Measurements from ENCODE around the gene CD151. TPM values are rescaled to one million over a fixed set of nuclear protein-coding genes. Genes with fewer than 3 reads are reported as not detected.

CD151 gene
- total RNA-seq, 1 donor from 2014 or later: 726 TPM

- DNase-seq (ENCODE audit: low read depth in 2 of 2): no peak
These were observed 4.1 kb upstream of the CD151 start for GRCh38 chr11:828506-829175.

- peak; percentile 72 to 98 for DNase-seq (ENCODE audit: low read depth in 2 of 2)
These were observed 3.4 kb upstream of the CD151 start for GRCh38 chr11:829176-829846.

DNA sequence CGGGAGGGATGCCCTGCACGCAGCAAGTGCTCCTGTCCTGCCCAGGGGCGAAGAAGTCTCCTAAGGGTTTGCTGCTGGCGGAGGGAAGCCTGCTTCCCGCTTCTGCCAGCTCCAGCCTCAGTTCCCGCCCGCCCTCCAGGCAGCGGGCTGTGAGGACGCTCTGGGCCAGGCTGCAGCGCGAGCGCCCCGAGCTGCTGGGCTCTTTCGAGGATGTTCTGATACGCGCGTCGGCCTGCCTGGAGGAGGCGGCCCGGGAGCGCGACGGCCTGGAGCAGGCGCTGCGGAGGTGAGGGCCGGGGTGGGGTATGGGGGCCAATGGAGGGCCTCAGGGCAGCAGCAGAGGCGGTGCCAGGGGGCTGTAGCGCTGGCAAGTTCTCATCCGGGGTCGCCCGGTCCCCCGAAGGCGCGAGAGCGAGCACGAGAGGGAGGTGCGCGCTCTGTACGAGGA, 2.9 kb upstream of the CD151 start:
- DNase-seq (ENCODE audit: low read depth in 2 of 2): peak in 1 of 2 donors; percentile 48

GRCh38 chr11:830295-831117, 2.2 kb upstream of the CD151 start:
- DNase-seq (ENCODE audit: low read depth in 2 of 2): peak; percentile 73 to 90

DNA sequence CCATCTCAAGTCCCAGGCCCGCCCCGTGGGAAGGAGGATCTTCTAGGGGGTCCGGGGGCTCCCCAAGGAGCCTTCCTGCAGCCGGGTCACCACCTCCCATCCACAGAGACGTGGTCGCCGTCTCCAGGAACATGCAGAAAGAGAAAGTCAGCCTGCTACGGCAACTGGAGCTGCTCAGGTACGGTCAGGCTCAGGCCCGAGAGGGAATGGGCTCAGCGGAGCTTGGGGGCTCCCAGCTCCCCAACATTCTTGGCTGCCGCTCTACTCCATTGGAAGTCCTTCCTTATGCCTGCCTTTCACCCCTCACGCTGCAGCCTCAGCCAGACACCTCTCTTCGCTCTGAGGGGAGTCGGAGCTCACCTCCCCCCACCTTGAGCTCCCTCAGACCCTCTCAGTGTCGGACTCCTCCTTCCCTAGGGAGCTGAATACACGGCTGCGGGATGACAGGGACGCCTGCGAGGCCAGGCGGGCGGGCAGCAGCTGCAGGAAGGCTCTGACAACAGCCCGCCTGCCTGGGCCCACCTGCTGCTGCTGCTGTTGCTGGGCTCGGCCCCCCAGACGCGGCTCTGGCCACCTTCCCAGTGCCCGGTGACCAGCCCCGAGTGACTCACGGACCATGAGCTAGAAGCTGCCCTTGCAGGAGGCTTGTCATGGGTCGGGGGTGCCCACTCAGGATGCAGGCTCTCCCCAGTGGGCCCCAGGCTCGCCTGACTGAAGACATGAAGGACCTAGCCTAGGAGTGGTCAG, 1.5 kb upstream of the CD151 start:
- peak in 1 of 2 donors; percentile 60 for DNase-seq (ENCODE audit: low read depth in 2 of 2)

- DNase-seq (ENCODE audit: low read depth in 2 of 2): no peak
These were observed 707 bp upstream of the CD151 start for GRCh38 chr11:831961-832528.

DNA sequence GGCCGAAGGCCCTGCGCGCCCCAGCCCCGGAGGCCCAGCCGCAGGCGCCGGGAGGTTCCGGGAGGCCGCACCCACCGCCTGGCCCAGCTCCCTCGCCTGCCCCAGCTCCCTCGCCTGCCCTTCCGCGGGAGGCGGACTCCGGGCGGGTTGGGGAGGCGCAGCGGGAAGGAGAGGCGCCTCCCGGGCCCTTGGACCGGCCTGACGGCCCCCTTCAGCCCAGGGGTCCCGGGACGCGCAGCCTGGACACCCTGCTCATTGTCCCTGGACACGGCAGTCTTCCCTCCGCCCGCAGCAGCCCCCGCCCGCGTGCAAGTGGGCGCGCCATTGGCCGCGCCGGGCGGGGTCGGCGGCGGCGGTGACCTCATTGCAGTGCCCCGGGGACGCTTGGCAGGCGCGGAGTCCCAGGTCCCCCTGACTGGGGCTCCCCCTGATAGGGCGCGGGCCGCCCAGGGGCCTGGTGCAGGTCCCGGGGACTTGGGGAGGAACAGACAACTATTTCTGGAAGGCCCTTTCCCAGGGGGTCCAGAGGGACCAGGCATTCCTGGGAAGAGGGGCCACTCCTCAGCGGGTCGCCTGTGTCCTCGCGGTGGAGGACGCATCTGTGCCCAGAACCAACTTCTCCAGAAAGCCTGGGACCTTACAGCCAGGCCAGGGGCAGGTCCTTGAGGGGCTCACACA, 501 bp downstream of the CD151 start:
- peak; percentile 55 to 61 for DNase-seq (ENCODE audit: low read depth in 2 of 2)

- DNase-seq (ENCODE audit: low read depth in 2 of 2): no peak
These were observed 1.1 kb downstream of the CD151 start for GRCh38 chr11:833849-834311.

DNA sequence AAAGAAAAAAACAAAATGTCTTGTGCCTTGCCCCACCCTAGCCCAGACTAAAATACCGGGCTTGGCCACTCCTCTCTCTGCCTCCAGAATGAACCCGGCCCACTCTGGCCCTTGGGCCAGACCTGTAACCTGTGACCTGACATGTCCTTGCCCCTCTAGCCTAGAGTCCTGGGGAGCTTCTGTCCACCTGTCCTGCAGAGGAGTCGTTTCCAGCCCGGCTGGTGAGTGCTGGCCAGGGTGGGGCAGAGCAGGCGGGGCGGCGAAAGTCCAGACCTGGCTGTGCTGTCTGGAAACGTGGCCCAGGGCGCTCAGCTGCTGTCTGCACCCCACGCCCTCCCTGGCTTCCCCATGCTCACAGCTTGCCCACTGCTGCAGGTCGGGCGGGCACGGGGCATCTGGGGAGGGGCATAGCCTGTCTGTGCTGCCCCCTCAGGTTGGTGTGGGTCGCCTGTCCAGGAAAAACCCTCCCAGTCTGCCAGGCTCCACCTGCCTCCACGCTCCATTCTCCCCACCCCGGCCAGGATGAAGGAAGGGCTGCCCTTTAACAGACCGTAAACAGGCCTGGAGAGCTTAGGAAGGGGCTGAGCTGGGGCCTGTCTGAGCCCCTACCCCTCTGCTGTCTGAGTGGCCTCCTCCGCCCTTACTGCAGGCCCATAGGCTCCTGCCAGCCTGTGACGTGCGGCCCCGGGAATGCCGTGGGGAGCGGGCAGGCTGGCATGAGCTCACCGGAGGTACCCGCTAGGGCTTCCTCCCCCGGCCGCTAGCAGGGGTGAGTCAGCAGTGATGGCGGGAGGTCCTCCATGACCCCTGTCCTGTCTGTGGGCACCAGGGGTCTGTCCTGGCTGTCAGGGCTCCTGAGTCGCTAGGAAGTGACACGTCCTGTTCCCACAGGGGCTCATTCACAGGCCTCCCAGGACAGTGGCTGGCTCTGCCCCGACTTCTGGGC, 1.9 kb downstream of the CD151 start:
- DNase-seq (ENCODE audit: low read depth in 2 of 2): peak; percentile 82 to 83

GRCh38 chr11:836274-836673, 3.5 kb downstream of the CD151 start:
- no peak for DNase-seq (ENCODE audit: low read depth in 2 of 2)

DNA sequence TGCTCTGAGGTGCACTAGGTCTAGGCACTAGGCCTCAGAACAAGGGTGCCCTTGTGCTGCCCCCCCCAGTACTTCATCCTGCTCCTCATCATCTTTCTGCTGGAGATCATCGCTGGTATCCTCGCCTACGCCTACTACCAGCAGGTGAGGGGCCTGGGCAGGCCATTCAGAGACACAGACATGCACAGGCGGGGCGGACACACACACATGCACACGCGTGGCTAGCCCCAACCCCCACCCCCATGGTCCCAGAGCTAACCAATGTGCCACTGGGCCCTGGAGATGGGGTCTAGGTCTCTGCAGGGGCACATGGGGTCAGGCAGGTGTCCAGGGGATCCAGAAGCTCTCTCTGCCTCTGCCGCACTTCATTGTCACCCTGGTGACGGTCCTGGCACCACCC, 3.9 kb downstream of the CD151 start:
- no peak for DNase-seq (ENCODE audit: low read depth in 2 of 2)

GRCh38 chr11:837189-837989, 4.6 kb downstream of the CD151 start:
- no peak for DNase-seq (ENCODE audit: low read depth in 2 of 2)

- DNase-seq (ENCODE audit: low read depth in 2 of 2): no peak
These were observed 5.2 kb downstream of the CD151 start for GRCh38 chr11:837990-838307.

DNA sequence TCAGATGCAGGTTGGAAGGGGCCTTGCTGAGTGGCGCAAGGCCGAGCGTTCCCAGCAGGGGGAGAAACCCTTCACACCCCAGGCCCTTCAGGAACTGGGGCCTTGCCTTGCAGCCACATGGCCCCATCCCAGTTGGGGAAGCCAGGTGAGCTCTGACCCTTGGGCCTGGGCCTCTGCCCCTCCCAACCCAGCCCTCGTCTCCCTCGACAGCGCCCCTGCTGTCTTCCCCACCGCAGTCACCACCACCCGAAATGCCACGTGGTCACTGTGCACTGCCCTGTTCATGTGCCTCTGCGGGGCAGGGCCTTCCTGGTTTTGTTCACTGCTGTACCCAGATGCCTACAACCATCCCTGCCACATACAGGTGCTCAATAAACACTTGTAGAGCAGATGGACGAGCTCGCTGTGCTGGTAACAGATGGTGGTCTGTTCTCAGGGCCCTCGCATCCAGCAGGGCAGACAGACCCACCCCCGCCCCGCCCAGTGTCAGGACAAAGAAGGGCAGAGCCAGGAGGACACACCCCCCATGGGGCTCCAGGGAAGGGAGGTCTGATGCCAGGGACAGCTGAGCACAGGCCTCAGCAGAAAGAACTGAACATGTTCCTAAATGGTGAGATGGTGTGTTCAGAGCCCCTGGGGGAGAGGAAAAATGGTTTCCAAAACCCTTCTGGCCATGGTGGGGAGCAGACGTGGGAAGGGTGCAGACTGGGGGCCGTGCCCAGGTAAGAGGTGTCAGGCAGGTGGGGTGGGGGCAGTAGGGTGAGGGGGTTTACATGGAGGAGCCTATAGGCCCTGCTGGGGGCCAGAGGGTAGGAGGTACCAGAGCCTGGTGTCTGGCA, 5.9 kb downstream of the CD151 start:
- DNase-seq (ENCODE audit: low read depth in 2 of 2): peak in 1 of 2 donors; percentile 56

GRCh38 chr11:839280-839623, 6.5 kb downstream of the CD151 start:
- no peak for DNase-seq (ENCODE audit: low read depth in 2 of 2)

- no peak for DNase-seq (ENCODE audit: low read depth in 2 of 2)
These were observed 7.3 kb downstream of the CD151 start for GRCh38 chr11:839875-840617.

- peak in 1 of 2 donors; percentile 42 for DNase-seq (ENCODE audit: low read depth in 2 of 2)
These were observed 9.2 kb downstream of the CD151 start for GRCh38 chr11:841981-842369.

Data from lung microvascular endothelial cell (primary cell).